Measurements from ENCODE around the gene COL18A1. TPM values are rescaled to one million over a fixed set of nuclear protein-coding genes. Genes with fewer than 3 reads are reported as not detected.

Gene COL18A1
- total and polyA plus RNA-seq, 7 donors = 4.4 to 197 (median 39.7) TPM

GRCh38 chr21:45521241-45521640 is 116.3 kb downstream of the COL18A1 start:
- no peak overlapping the region for H3K27ac ChIP-seq
- DNase-seq = no peak
- intact Hi-C loops (cut with DNase I) = no loop called here
- TF ChIP-seq POLR2AphosphoS5 (IDR thresholded peaks at IDR 0.05) (no peak), EP300 (IDR thresholded peaks at IDR 0.05) (no peak), POLR2A (IDR thresholded peaks at IDR 0.05) (no peak), CTCF (IDR thresholded peaks at IDR 0.05) (no peak)
- peaks cover 2 to 14% (median 8%) of the 10 kb centered on the region in 4 donors for H3K9me3 ChIP-seq
- H3K4me3 ChIP-seq = no peak overlapping the region
- H3K4me1 ChIP-seq = no peaks in the 10 kb centered on the region
- WGBS, 2 donors = 96 to 97% methylated on average over 2 of the region's 2 CpGs
- H3K36me3 ChIP-seq = peaks cover 0 to 8% (median 0%) of the 10 kb centered on the region in 4 donors
- no peaks in the 10 kb centered on the region for H3K27me3 ChIP-seq

- TF ChIP-seq POLR2A (IDR thresholded peaks at IDR 0.05) = no peak
- no peak for TF ChIP-seq CTCF (IDR thresholded peaks at IDR 0.05)
- no peak for TF ChIP-seq EP300 (IDR thresholded peaks at IDR 0.05)
- peaks cover 2 to 14% (median 8%) of the 10 kb centered on the region in 4 donors for H3K9me3 ChIP-seq
- DNase-seq = peak; percentile 18
- no peaks in the 10 kb centered on the region for H3K27me3 ChIP-seq
- intact Hi-C loops (cut with DNase I) = no loop called here
- peaks cover 0 to 8% (median 0%) of the 10 kb centered on the region in 4 donors for H3K36me3 ChIP-seq
- no peak overlapping the region for H3K27ac ChIP-seq
- H3K4me3 ChIP-seq = no peak overlapping the region
- H3K4me1 ChIP-seq = no peaks in the 10 kb centered on the region
- WGBS, 2 donors = 96 to 98% methylated on average over 6 of the region's 6 CpGs
These were observed 117.4 kb downstream of the COL18A1 start for GRCh38 chr21:45522381-45522780.

GRCh38 chr21:45522986-45523385 is 118.0 kb downstream of the COL18A1 start:
- Histone ChIP-seq H3K4me3 (no peak overlapping the region), H3K36me3 (peaks cover 0 to 8% (median 0%) of the 10 kb centered on the region in 4 donors), H3K27me3 (no peaks in the 10 kb centered on the region), H3K27ac (no peak overlapping the region), H3K4me1 (no peaks in the 10 kb centered on the region), H3K9me3 (peaks cover 2 to 14% (median 8%) of the 10 kb centered on the region in 4 donors)
- no peak for TF ChIP-seq POLR2AphosphoS5 (IDR thresholded peaks at IDR 0.05)
- DNase-seq = peak; percentile 37
- WGBS, 2 donors = 79 to 97% methylated on average over 6 of the region's 6 CpGs
- intact Hi-C loops (cut with DNase I) = no loop called here

GRCh38 chr21:45523411-45524101 is 118.6 kb downstream of the COL18A1 start:
- DNase-seq = peak; percentile 54
- no peak for TF ChIP-seq POLR2AphosphoS5 (IDR thresholded peaks at IDR 0.05)
- TF ChIP-seq POLR2A (IDR thresholded peaks at IDR 0.05) = no peak
- TF ChIP-seq EP300 (IDR thresholded peaks at IDR 0.05) = no peak
- TF ChIP-seq CTCF (IDR thresholded peaks at IDR 0.05) = no peak

GRCh38 chr21:45524756-45525152 is 119.8 kb downstream of the COL18A1 start:
- peaks cover 0 to 11% (median 7%) of the 10 kb centered on the region in 4 donors for H3K9me3 ChIP-seq
- H3K27me3 ChIP-seq = no peaks in the 10 kb centered on the region
- no peak for TF ChIP-seq CTCF (IDR thresholded peaks at IDR 0.05)
- TF ChIP-seq EP300 (IDR thresholded peaks at IDR 0.05) = no peak
- TF ChIP-seq POLR2A (IDR thresholded peaks at IDR 0.05) = no peak
- no peak for TF ChIP-seq POLR2AphosphoS5 (IDR thresholded peaks at IDR 0.05)
- no peak overlapping the region for H3K4me3 ChIP-seq
- WGBS, 2 donors = 94 to 96% methylated on average over 11 of the region's 11 CpGs
- no peaks in the 10 kb centered on the region for H3K4me1 ChIP-seq
- intact Hi-C loops (cut with DNase I) = no loop called here
- DNase-seq = peak; percentile 46
- H3K36me3 ChIP-seq = peaks cover 0 to 8% (median 0%) of the 10 kb centered on the region in 4 donors
- H3K27ac ChIP-seq = no peak overlapping the region

More at GRCh38 chr21:45523411-45524101, 118.6 kb downstream of the COL18A1 start:
- H3K4me3 ChIP-seq = no peak overlapping the region
- no peaks in the 10 kb centered on the region for H3K4me1 ChIP-seq
- H3K27ac ChIP-seq = no peak overlapping the region
- H3K27me3 ChIP-seq = no peaks in the 10 kb centered on the region
- peaks cover 2 to 14% (median 8%) of the 10 kb centered on the region in 4 donors for H3K9me3 ChIP-seq
- 88 to 93% methylated on average over 16 of the region's 16 CpGs for WGBS, 2 donors
- peaks cover 0 to 8% (median 0%) of the 10 kb centered on the region in 4 donors for H3K36me3 ChIP-seq
- intact Hi-C loops (cut with DNase I) = no loop called here

All from sigmoid colon (tissue), 7 donors.